Measurements from ENCODE around the gene ALDH5A1.
A peak's percentile ranks its signal among the peaks of the same experiment; 100 is the strongest.

ALDH5A1 gene

DNA sequence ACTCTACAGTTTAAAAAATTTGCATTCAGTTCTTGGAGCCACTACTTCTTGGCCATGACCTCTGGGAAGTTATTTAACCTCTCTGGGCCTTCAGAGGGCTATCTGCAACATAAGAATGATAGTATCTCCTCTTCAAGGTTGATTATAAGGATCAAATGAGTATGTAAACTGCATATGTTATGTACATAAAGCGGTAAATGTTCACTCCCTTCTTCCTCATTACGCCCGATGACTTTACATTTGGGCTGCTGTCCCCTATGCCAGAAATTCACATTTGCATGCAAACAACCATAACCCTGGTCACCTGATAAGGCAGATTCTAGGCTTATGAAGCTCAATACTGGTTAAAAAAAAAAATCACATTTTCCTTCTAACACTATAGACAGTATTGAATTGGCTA, 50.4 kb downstream of the ALDH5A1 start:
- TF ChIP-seq LEF1 (IDR thresholded peaks at IDR 0.05; ENCODE audit: borderline replicate concordance) (no peak), SUZ12 (IDR thresholded peaks at IDR 0.05) (no peak), ZNF384 (IDR thresholded peaks at IDR 0.05) (no peak), ARNT (IDR thresholded peaks at IDR 0.05) (no peak), CTBP1 (IDR thresholded peaks at IDR 0.05; ENCODE audit: borderline replicate concordance) (no peak), SP1 (IDR thresholded peaks at IDR 0.05) (no peak), FOXA1 (IDR thresholded peaks at IDR 0.05) (no peak)
- TF ChIP-seq, protein P1, sequence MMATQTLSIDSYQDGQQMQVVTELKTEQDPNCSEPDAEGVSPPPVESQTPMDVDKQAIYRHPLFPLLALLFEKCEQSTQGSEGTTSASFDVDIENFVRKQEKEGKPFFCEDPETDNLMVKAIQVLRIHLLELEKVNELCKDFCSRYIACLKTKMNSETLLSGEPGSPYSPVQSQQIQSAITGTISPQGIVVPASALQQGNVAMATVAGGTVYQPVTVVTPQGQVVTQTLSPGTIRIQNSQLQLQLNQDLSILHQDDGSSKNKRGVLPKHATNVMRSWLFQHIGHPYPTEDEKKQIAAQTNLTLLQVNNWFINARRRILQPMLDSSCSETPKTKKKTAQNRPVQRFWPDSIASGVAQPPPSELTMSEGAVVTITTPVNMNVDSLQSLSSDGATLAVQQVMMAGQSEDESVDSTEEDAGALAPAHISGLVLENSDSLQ (IDR thresholded peaks at IDR 0.05), result no peak
- POLR2A ChIA-PET, result no interaction called here
- CTCF ChIA-PET, result no interaction called here
- DNase-seq (ENCODE audit: extremely low spot score), result no peak

DNA sequence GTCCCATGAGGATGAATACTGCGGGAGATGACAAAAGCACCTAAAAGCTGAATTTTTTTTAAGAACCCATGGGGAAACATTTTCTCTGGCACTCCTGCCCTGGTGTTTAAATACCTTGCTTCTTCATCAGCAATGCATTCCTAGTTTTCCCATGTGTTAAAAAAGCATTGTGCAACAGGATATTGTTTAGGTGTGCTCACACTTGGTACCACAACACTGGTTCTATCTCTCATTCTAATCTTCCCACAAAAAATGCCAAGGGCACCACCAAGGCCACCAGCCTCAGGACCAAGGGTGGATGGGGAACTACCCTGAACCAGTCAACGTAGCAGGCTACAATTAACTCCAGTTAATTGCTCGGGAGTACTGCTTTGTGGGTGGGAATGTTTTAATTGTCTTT, 50.9 kb downstream of the ALDH5A1 start:
- TF ChIP-seq LEF1 (IDR thresholded peaks at IDR 0.05; ENCODE audit: borderline replicate concordance) (no peak), SP1 (IDR thresholded peaks at IDR 0.05) (no peak), ARNT (IDR thresholded peaks at IDR 0.05) (no peak), SUZ12 (IDR thresholded peaks at IDR 0.05) (no peak), TARDBP (IDR thresholded peaks at IDR 0.05) (no peak), FOXM1 (IDR thresholded peaks at IDR 0.05; ENCODE audit: borderline replicate concordance) (no peak), HDGF (IDR thresholded peaks at IDR 0.05; ENCODE audit: borderline replicate concordance) (no peak), ELF4 (IDR thresholded peaks at IDR 0.05) (no peak)
- CTCF ChIA-PET, result no interaction called here
- DNase-seq (ENCODE audit: extremely low spot score), result no peak
- POLR2A ChIA-PET, result no interaction called here

DNA sequence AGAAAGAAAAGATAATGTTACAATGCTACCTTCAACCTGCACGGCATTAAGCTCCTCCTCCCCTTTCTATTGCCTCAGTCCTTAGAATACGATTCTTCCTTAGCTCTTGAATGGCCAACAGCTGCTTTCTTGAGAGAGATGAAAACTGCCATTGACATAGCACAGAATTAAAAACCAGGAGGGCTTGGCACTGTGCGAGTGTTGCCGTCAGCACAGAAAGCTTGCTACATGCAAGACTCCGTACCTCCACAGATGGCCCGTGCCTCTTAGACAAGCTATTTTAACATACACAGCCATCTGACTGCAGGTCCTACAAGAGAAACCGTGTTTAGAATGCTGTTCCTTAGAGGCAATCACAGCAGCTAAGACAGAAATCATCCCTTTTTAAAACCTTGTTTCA, 51.7 kb downstream of the ALDH5A1 start:
- CTCF ChIA-PET, result interaction anchor here (1.5 kb wide), 1 partner anchor 10 kb away, joined by 5 read pairs; no protein-coding TSS in a partner anchor

DNA sequence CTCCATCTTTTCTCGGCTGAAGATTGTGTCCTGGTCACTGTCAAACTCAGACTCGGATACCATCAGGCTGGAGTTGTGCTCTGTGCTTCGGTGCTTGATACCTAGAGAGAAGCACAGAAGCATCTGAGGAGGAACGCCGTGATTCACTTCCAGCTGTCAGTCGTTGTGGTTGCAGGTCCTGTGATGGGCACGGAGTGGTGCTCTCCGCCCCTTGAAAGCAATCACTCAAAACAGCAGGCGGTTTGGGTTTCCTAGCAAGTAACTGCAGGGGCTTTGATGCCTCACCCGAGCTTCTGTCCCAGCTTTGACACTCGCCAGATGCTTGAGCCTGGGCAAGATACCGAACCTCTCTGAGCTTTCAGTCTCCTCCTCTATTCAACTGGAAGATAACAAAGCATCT, 52.5 kb downstream of the ALDH5A1 start:
- TF ChIP-seq, protein P1 (IDR thresholded peaks at IDR 0.05), result peak; percentile 94
- no peak for TF ChIP-seq FOXA1 (IDR thresholded peaks at IDR 0.05)
- POLR2A ChIA-PET, result no interaction called here
- DNase-seq (ENCODE audit: extremely low spot score), result peak; percentile 56
- CTCF ChIA-PET, result interaction anchor here (0.8 to 1.5 kb wide), 3 partner anchors 11 to 34 kb away, joined by 3 to 5 read pairs (median 4); no protein-coding TSS in a partner anchor

More for the DNA sequence above, 51.7 kb downstream of the ALDH5A1 start:
- no peak for DNase-seq (ENCODE audit: extremely low spot score)
- POLR2A ChIA-PET, result no interaction called here
- no peak for TF ChIP-seq CTBP1 (IDR thresholded peaks at IDR 0.05; ENCODE audit: borderline replicate concordance)
- TF ChIP-seq BHLHE40 (IDR thresholded peaks at IDR 0.05; ENCODE audit: borderline replicate concordance), result no peak
- no peak for TF ChIP-seq LEF1 (IDR thresholded peaks at IDR 0.05; ENCODE audit: borderline replicate concordance)
- no peak for TF ChIP-seq L3MBTL2 (conservative IDR thresholded peaks at IDR 0.05)
- no peak for TF ChIP-seq FOXM1 (IDR thresholded peaks at IDR 0.05; ENCODE audit: borderline replicate concordance)

DNA sequence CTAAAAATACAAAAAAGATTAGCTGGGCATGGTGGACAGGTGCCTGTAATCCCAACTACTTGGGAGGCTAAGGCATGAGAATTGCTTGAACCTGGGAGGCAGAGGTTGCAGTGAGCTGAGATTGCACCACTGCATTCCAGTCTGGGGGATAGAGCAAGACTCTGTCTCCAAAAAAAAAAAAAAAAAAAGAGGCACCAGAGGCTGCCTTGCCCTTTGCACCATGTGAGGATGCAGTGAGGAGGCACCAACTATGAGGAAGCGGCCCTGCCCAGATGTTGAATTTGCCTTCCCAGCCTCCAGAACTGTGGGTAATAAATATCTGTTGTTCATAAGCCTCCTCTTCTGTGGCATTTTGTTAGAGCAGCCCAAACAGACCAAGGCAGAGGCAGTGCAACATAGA, 54.4 kb downstream of the ALDH5A1 start:
- ChIA-PET POLR2A (no interaction called here), CTCF (interaction anchor here (0.5 kb wide), 1 partner anchor 26 kb away, joined by 3 read pairs; no protein-coding TSS in a partner anchor)
- DNase-seq (ENCODE audit: extremely low spot score), result no peak

DNA sequence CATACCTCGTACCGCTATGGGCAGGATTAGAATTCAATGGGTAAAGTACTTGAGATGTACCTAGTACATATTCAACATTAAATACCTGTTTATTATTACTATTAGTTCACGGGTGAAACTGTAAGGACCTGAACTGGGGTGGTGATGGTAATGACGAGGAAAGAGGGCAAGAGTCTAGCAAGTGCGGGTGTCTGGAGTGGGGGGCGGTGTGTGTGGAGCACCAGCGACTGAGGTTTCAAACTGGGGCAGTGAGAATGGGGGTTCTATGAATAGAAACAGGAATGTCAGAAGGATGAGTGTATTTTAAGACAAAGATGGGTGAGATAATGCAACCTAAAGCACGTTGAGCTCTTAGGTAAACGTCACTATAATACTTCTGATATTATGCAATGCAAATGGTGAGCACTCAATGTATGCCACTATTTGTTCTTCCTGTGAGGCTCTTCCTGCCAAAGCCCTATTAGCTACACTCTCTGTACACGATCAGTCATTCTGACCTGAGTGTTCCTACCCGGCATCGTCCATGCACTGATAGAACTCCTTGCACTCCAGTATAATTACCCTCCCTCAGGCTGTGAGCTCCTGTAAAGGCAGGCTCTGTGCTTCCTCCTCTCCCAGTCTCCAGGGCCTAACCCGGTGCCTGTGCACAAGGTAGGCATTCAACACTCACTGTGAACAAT, 55.0 kb downstream of the ALDH5A1 start:
- ChIA-PET CTCF (no interaction called here), POLR2A (no interaction called here)
- TF ChIP-seq ELF4 (IDR thresholded peaks at IDR 0.05) (no peak), FOXA1 (IDR thresholded peaks at IDR 0.05) (no peak), LEF1 (IDR thresholded peaks at IDR 0.05; ENCODE audit: borderline replicate concordance) (no peak), TARDBP (IDR thresholded peaks at IDR 0.05) (no peak), ARNT (IDR thresholded peaks at IDR 0.05) (no peak), BHLHE40 (IDR thresholded peaks at IDR 0.05; ENCODE audit: borderline replicate concordance) (no peak), FOXM1 (IDR thresholded peaks at IDR 0.05; ENCODE audit: borderline replicate concordance) (no peak), CTBP1 (IDR thresholded peaks at IDR 0.05; ENCODE audit: borderline replicate concordance) (no peak), FOXK2 (IDR thresholded peaks at IDR 0.05) (no peak), NFRKB (IDR thresholded peaks at IDR 0.05) (no peak), SP1 (IDR thresholded peaks at IDR 0.05) (no peak), SUZ12 (IDR thresholded peaks at IDR 0.05) (no peak), HDGF (IDR thresholded peaks at IDR 0.05; ENCODE audit: borderline replicate concordance) (no peak), L3MBTL2 (conservative IDR thresholded peaks at IDR 0.05) (no peak)
- TF ChIP-seq, protein P1 (IDR thresholded peaks at IDR 0.05), result no peak

More for the DNA sequence above, 54.4 kb downstream of the ALDH5A1 start:
- no peak for TF ChIP-seq TARDBP (IDR thresholded peaks at IDR 0.05)
- TF ChIP-seq FOXK2 (IDR thresholded peaks at IDR 0.05), result no peak
- no peak for TF ChIP-seq FOXA1 (IDR thresholded peaks at IDR 0.05)
- no peak for TF ChIP-seq HDGF (IDR thresholded peaks at IDR 0.05; ENCODE audit: borderline replicate concordance)
- no peak for TF ChIP-seq FOXM1 (IDR thresholded peaks at IDR 0.05; ENCODE audit: borderline replicate concordance)
- TF ChIP-seq NFRKB (IDR thresholded peaks at IDR 0.05), result no peak
- TF ChIP-seq CTBP1 (IDR thresholded peaks at IDR 0.05; ENCODE audit: borderline replicate concordance), result no peak
- TF ChIP-seq SP1 (IDR thresholded peaks at IDR 0.05), result no peak
- TF ChIP-seq L3MBTL2 (conservative IDR thresholded peaks at IDR 0.05), result no peak

DNA sequence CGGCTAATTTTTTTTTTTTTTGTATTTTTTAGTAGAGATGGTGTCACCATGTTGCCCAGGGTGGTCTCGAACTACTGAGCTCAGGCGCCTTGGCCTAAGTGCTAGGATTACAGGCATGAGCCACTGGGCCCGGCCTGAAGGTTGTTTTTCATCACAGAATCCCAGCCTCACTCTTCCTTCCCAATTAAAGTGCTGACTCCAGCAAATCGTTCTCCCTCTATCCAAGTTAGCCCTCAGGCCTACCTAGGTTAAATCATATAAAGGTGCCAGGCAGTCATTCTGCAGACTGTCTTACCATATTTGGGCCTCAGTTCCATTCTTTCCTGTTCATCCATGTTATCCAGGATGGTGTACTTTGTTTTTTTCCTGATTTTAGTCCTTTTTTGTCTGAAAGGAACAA, 56.4 kb downstream of the ALDH5A1 start:
- ChIA-PET CTCF (no interaction called here), POLR2A (no interaction called here)
- no peak for DNase-seq (ENCODE audit: extremely low spot score)
- TF ChIP-seq ARNT (IDR thresholded peaks at IDR 0.05) (no peak), ZNF384 (IDR thresholded peaks at IDR 0.05) (no peak), HDGF (IDR thresholded peaks at IDR 0.05; ENCODE audit: borderline replicate concordance) (no peak), CTBP1 (IDR thresholded peaks at IDR 0.05; ENCODE audit: borderline replicate concordance) (no peak), FOXM1 (IDR thresholded peaks at IDR 0.05; ENCODE audit: borderline replicate concordance) (no peak), L3MBTL2 (conservative IDR thresholded peaks at IDR 0.05) (no peak), BHLHE40 (IDR thresholded peaks at IDR 0.05; ENCODE audit: borderline replicate concordance) (no peak), LEF1 (IDR thresholded peaks at IDR 0.05; ENCODE audit: borderline replicate concordance) (no peak), NFRKB (IDR thresholded peaks at IDR 0.05) (no peak), ELF4 (IDR thresholded peaks at IDR 0.05) (no peak), SUZ12 (IDR thresholded peaks at IDR 0.05) (no peak), SP1 (IDR thresholded peaks at IDR 0.05) (no peak)
- TF ChIP-seq, protein P1 (IDR thresholded peaks at IDR 0.05), result no peak

More for the DNA sequence above, 55.0 kb downstream of the ALDH5A1 start:
- no peak for DNase-seq (ENCODE audit: extremely low spot score)
